RWPE2 (cell line): Measurements from ENCODE around the gene HTR4.

Experiments
- ATAC-seq: fragments of 200-7000 bp; cut with Tn5 transposase; 3 replicates; pipeline ENCODE4 v1.9.1; 2021; ENCODE audit warnings: low read depth
- DNase-seq: peaks from one replicate; pipeline ENCODE4 v3.0.0-alpha.2; 2020; ENCODE audit warnings: low spot score
- H3K27ac ChIP-seq: fragments of 450-650 bp; 2 replicates; pipeline ENCODE4 v1.5.1; 2017; ENCODE audit warnings: mild to moderate bottlenecking; ENCODE audit not compliant: poor library complexity, severe bottlenecking
- H3K27me3 ChIP-seq: fragments of 250-450 bp; sonication (Bioruptor Pico); 2 replicates; pipeline ENCODE4 v1.5.1; 2021; ENCODE audit warnings: mild to moderate bottlenecking, moderate library complexity; ENCODE audit not compliant: insufficient read depth, poor library complexity, severe bottlenecking
- H3K36me3 ChIP-seq: fragments of 250-450 bp; sonication (Bioruptor Pico); 2 replicates; pipeline ENCODE4 v1.5.1; 2020; ENCODE audit warnings: low read depth, mild to moderate bottlenecking, moderate library complexity
- H3K4me1 ChIP-seq: fragments of 250-450 bp; sonication (Bioruptor Pico); 2 replicates; pipeline ENCODE4 v1.5.1; 2021; ENCODE audit warnings: mild to moderate bottlenecking, moderate library complexity; ENCODE audit not compliant: insufficient read depth, poor library complexity, severe bottlenecking
- H3K4me3 ChIP-seq: fragments of 250-450 bp; sonication (Bioruptor Pico); 2 replicates; pipeline ENCODE4 v1.5.1; 2021; ENCODE audit warnings: mild to moderate bottlenecking, moderate library complexity; ENCODE audit not compliant: severe bottlenecking
- H3K9me3 ChIP-seq: fragments of 250-450 bp; sonication (Bioruptor Pico); 2 replicates; pipeline ENCODE4 v1.5.1; 2021; ENCODE audit warnings: mild to moderate bottlenecking, moderate library complexity; ENCODE audit not compliant: severe bottlenecking
- CTCF ChIP-seq: fragments of 450-650 bp; IDR thresholded peaks from one replicate; pipeline ENCODE4 v1.5.1; 2017; ENCODE audit warnings: mild to moderate bottlenecking, moderate library complexity; ENCODE audit not compliant: poor library complexity, severe bottlenecking

Gene HTR4

GRCh38 chr5:148438933-148439332 lies 215.4 kb downstream of the HTR4 start:
- ATAC-seq = no peak
- H3K27me3 ChIP-seq = no peaks in the 10 kb centered on the region
- no peak overlapping the region for H3K4me3 ChIP-seq
- H3K9me3 ChIP-seq = no peaks in the 10 kb centered on the region
- DNase-seq = no peak
- TF ChIP-seq CTCF = no peak
- H3K36me3 ChIP-seq = peaks cover 88% of the 10 kb centered on the region
- H3K4me1 ChIP-seq = no peaks in the 10 kb centered on the region
- H3K27ac ChIP-seq = no peak overlapping the region

GRCh38 chr5:148437249-148437648 lies 217.1 kb downstream of the HTR4 start:
- Histone ChIP-seq H3K27me3 (no peaks in the 10 kb centered on the region), H3K4me3 (no peak overlapping the region), H3K36me3 (peaks cover 100% of the 10 kb centered on the region), H3K4me1 (no peaks in the 10 kb centered on the region), H3K27ac (no peak overlapping the region), H3K9me3 (no peaks in the 10 kb centered on the region)
- no peak for DNase-seq
- ATAC-seq = no peak
- no peak for TF ChIP-seq CTCF

- no peak for TF ChIP-seq CTCF
- ATAC-seq (no peak), DNase-seq (no peak)
- no peaks in the 10 kb centered on the region for H3K9me3 ChIP-seq
- H3K4me3 ChIP-seq = no peak overlapping the region
- no peak overlapping the region for H3K27ac ChIP-seq
- H3K27me3 ChIP-seq = no peaks in the 10 kb centered on the region
- H3K4me1 ChIP-seq = no peaks in the 10 kb centered on the region
- peaks cover 90% of the 10 kb centered on the region for H3K36me3 ChIP-seq
Observed at GRCh38 chr5:148436029-148436428, 218.3 kb downstream of the HTR4 start.

- Histone ChIP-seq H3K4me3 (no peak overlapping the region), H3K27me3 (no peaks in the 10 kb centered on the region), H3K9me3 (no peaks in the 10 kb centered on the region), H3K27ac (no peak overlapping the region), H3K4me1 (no peaks in the 10 kb centered on the region), H3K36me3 (peaks cover 86% of the 10 kb centered on the region)
- DNase-seq (no peak), ATAC-seq (no peak)
- no peak for TF ChIP-seq CTCF
Observed at GRCh38 chr5:148433826-148434225, 220.5 kb downstream of the HTR4 start.
